ENCODE data around the gene NGLY1.

The NGLY1 gene

GRCh38 chr3:25683410-25683809 lies 99.8 kb downstream of the NGLY1 start:
- Histone ChIP-seq H3K27me3 (ENCODE audit: insufficient read depth, low read length) (no peaks in the 10 kb centered on the region), H3K9me2 (ENCODE audit: low read depth, low read length) (no peaks in the 10 kb centered on the region), H4K20me1 (ENCODE audit: insufficient read depth, low read length) (no peaks in the 10 kb centered on the region), H3K9me3 (ENCODE audit: low read length) (no peaks in the 10 kb centered on the region), H3K36me3 (ENCODE audit: insufficient read depth, low read length) (no peaks in the 10 kb centered on the region), H3K79me2 (ENCODE audit: insufficient read depth, low read length) (no peaks in the 10 kb centered on the region), H3K4me1 (ENCODE audit: insufficient read depth, low read length, severe bottlenecking) (no peaks in the 10 kb centered on the region), H3K9ac (ENCODE audit: low read length) (no peak overlapping the region), H3K27ac (ENCODE audit: low read depth, low read length, poor library complexity, severe bottlenecking) (no peak overlapping the region), H2AFZ (ENCODE audit: low read length) (no peak overlapping the region), H3F3A (ENCODE audit: insufficient read depth, low read length) (no peaks in the 10 kb centered on the region), H3K4me2 (ENCODE audit: low read length) (no peak overlapping the region), H3K4me3 (ENCODE audit: low read depth, low read length, poor library complexity, severe bottlenecking) (no peak overlapping the region)
- TF ChIP-seq CTCF (IDR thresholded peaks at IDR 0.05; ENCODE audit: low read length) (no peak), EZH2 (IDR thresholded peaks at IDR 0.05; ENCODE audit: borderline replicate concordance, low read length) (no peak)

GRCh38 chr3:25679642-25680302 lies 103.5 kb downstream of the NGLY1 start:
- Histone ChIP-seq H3F3A (ENCODE audit: insufficient read depth, low read length) (no peaks in the 10 kb centered on the region), H3K9me3 (ENCODE audit: low read length) (no peaks in the 10 kb centered on the region), H3K4me3 (ENCODE audit: low read depth, low read length, poor library complexity, severe bottlenecking) (no peak overlapping the region), H3K9me2 (ENCODE audit: low read depth, low read length) (no peaks in the 10 kb centered on the region), H3K36me3 (ENCODE audit: insufficient read depth, low read length) (no peaks in the 10 kb centered on the region), H3K27ac (ENCODE audit: low read depth, low read length, poor library complexity, severe bottlenecking) (no peak overlapping the region), H3K4me1 (ENCODE audit: insufficient read depth, low read length, severe bottlenecking) (no peaks in the 10 kb centered on the region), H4K20me1 (ENCODE audit: insufficient read depth, low read length) (no peaks in the 10 kb centered on the region), H3K9ac (ENCODE audit: low read length) (no peak overlapping the region), H3K79me2 (ENCODE audit: insufficient read depth, low read length) (no peaks in the 10 kb centered on the region), H3K4me2 (ENCODE audit: low read length) (no peak overlapping the region), H3K27me3 (ENCODE audit: insufficient read depth, low read length) (no peaks in the 10 kb centered on the region), H2AFZ (ENCODE audit: low read length) (no peak overlapping the region)
- TF ChIP-seq EZH2 (IDR thresholded peaks at IDR 0.05; ENCODE audit: borderline replicate concordance, low read length) = no peak

GRCh38 chr3:25679166-25679565 lies 104.1 kb downstream of the NGLY1 start:
- Histone ChIP-seq H3K27ac (ENCODE audit: low read depth, low read length, poor library complexity, severe bottlenecking) (no peak overlapping the region), H3F3A (ENCODE audit: insufficient read depth, low read length) (no peaks in the 10 kb centered on the region), H3K79me2 (ENCODE audit: insufficient read depth, low read length) (no peaks in the 10 kb centered on the region), H3K9me2 (ENCODE audit: low read depth, low read length) (no peaks in the 10 kb centered on the region), H4K20me1 (ENCODE audit: insufficient read depth, low read length) (no peaks in the 10 kb centered on the region), H3K4me3 (ENCODE audit: low read depth, low read length, poor library complexity, severe bottlenecking) (no peak overlapping the region), H2AFZ (ENCODE audit: low read length) (no peak overlapping the region), H3K27me3 (ENCODE audit: insufficient read depth, low read length) (no peaks in the 10 kb centered on the region), H3K9me3 (ENCODE audit: low read length) (no peaks in the 10 kb centered on the region), H3K4me1 (ENCODE audit: insufficient read depth, low read length, severe bottlenecking) (no peaks in the 10 kb centered on the region), H3K4me2 (ENCODE audit: low read length) (no peak overlapping the region), H3K9ac (ENCODE audit: low read length) (no peak overlapping the region), H3K36me3 (ENCODE audit: insufficient read depth, low read length) (no peaks in the 10 kb centered on the region)
- TF ChIP-seq EZH2 (IDR thresholded peaks at IDR 0.05; ENCODE audit: borderline replicate concordance, low read length) (no peak), CTCF (IDR thresholded peaks at IDR 0.05; ENCODE audit: low read length) (no peak)

GRCh38 chr3:25678581-25678980 lies 104.7 kb downstream of the NGLY1 start:
- Histone ChIP-seq H3K4me1 (ENCODE audit: insufficient read depth, low read length, severe bottlenecking) (no peaks in the 10 kb centered on the region), H3K4me2 (ENCODE audit: low read length) (no peak overlapping the region), H4K20me1 (ENCODE audit: insufficient read depth, low read length) (no peaks in the 10 kb centered on the region), H3K36me3 (ENCODE audit: insufficient read depth, low read length) (no peaks in the 10 kb centered on the region), H3K9ac (ENCODE audit: low read length) (no peak overlapping the region), H3K27me3 (ENCODE audit: insufficient read depth, low read length) (no peaks in the 10 kb centered on the region), H2AFZ (ENCODE audit: low read length) (no peak overlapping the region), H3K4me3 (ENCODE audit: low read depth, low read length, poor library complexity, severe bottlenecking) (no peak overlapping the region), H3K27ac (ENCODE audit: low read depth, low read length, poor library complexity, severe bottlenecking) (no peak overlapping the region), H3F3A (ENCODE audit: insufficient read depth, low read length) (no peaks in the 10 kb centered on the region), H3K9me2 (ENCODE audit: low read depth, low read length) (no peaks in the 10 kb centered on the region), H3K79me2 (ENCODE audit: insufficient read depth, low read length) (no peaks in the 10 kb centered on the region), H3K9me3 (ENCODE audit: low read length) (peaks cover under 1% of the 10 kb centered on the region; the same call in 1 of the 2 replicates)
- no peak for TF ChIP-seq EZH2 (IDR thresholded peaks at IDR 0.05; ENCODE audit: borderline replicate concordance, low read length)
- TF ChIP-seq CTCF (IDR thresholded peaks at IDR 0.05; ENCODE audit: low read length) = no peak
